Neuronal stem cell (in vitro differentiated cells): ENCODE data around the gene SPAG16.

ENCODE experiments used
- DNase-seq: peaks from one replicate; pipeline ENCODE4 v3.0.0-alpha.2; 2013; ENCODE audit warnings: low spot score
- H2AFZ ChIP-seq: one replicate; pipeline ENCODE4 v1.6.1; 2013; ENCODE audit warnings: mild to moderate bottlenecking, low read length, inconsistent platforms
- H2AK5ac ChIP-seq: 2 replicates; pipeline ENCODE4 v1.6.1; 2013; ENCODE audit warnings: low read depth, mild to moderate bottlenecking, inconsistent platforms, low read length, moderate library complexity, mixed read lengths
- H2BK120ac ChIP-seq: 2 replicates; pipeline ENCODE4 v1.6.1; 2013; ENCODE audit warnings: low read depth, mild to moderate bottlenecking, inconsistent platforms, low read length, moderate library complexity, mixed read lengths
- H2BK12ac ChIP-seq: one replicate; pipeline ENCODE4 v1.6.1; 2013; ENCODE audit warnings: low read length, inconsistent platforms
- H2BK15ac ChIP-seq: 2 replicates; pipeline ENCODE4 v1.6.1; 2013; ENCODE audit warnings: mild to moderate bottlenecking, low read length, inconsistent platforms, mixed read lengths
- H2BK5ac ChIP-seq: one replicate; pipeline ENCODE4 v1.6.1; 2013; ENCODE audit warnings: inconsistent platforms, mild to moderate bottlenecking, low read length, moderate library complexity
- H3K14ac ChIP-seq: one replicate; pipeline ENCODE4 v1.6.1; 2013; ENCODE audit warnings: low read length, inconsistent platforms
- H3K18ac ChIP-seq: 2 replicates; pipeline ENCODE4 v1.6.1; 2013; ENCODE audit warnings: low read length, inconsistent platforms
- H3K23ac ChIP-seq: 2 replicates; pipeline ENCODE4 v1.6.1; 2013; ENCODE audit warnings: low read depth, mild to moderate bottlenecking, mixed read lengths, low read length, inconsistent platforms; ENCODE audit not compliant: poor library complexity
- H3K27ac ChIP-seq: replicated peaks from 3 replicates; pipeline ENCODE4 v1.5.1; 2013; ENCODE audit warnings: low read length, inconsistent platforms
- H3K27me3 ChIP-seq, 3 experiments: 2 replicates each; pipeline ENCODE4 v1.6.1; 2013; ENCODE audit warnings: low read length in 3 of 3, mild to moderate bottlenecking in 2 of 3, inconsistent platforms in 1 of 3, low read depth in 1 of 3, mixed read lengths in 1 of 3, moderate library complexity in 1 of 3; ENCODE audit not compliant: control insufficient read depth in 3 of 3, insufficient read depth in 3 of 3
- H3K36me3 ChIP-seq, 2 donors: replicated peaks in 1 of 2; 2 replicates each; pipeline ENCODE4 v1.6.1; 2013; ENCODE audit warnings: low read length in 2 of 2; ENCODE audit not compliant: control insufficient read depth in 2 of 2, insufficient read depth in 2 of 2
- H3K4ac ChIP-seq: 2 replicates; pipeline ENCODE4 v1.6.1; 2013; ENCODE audit warnings: inconsistent platforms, mild to moderate bottlenecking, low read length, moderate library complexity
- H3K4me1 ChIP-seq, 2 donors: 1 replicate in 1 of 2; 2 replicates in 1 of 2; pipeline ENCODE4 v1.6.1; 2013; ENCODE audit warnings: low read length in 2 of 2, low read depth in 1 of 2; ENCODE audit not compliant: control insufficient read depth in 2 of 2, insufficient read depth in 1 of 2
- H3K4me2 ChIP-seq: one replicate; pipeline ENCODE4 v1.6.1; 2013; ENCODE audit warnings: mild to moderate bottlenecking, low read length, inconsistent platforms; ENCODE audit not compliant: insufficient read depth, poor library complexity, severe bottlenecking
- H3K4me3 ChIP-seq, 2 donors: 2 replicates each; pipeline ENCODE4 v1.5.1; 2013; ENCODE audit warnings: low read length in 2 of 2, mild to moderate bottlenecking in 2 of 2, inconsistent platforms in 1 of 2, moderate library complexity in 1 of 2
- H3K79me1 ChIP-seq: one replicate; pipeline ENCODE4 v1.6.1; 2013; ENCODE audit warnings: low read depth, mild to moderate bottlenecking, inconsistent platforms, low read length, moderate library complexity
- H3K9ac ChIP-seq: one replicate; pipeline ENCODE4 v1.6.1; 2013; ENCODE audit warnings: mild to moderate bottlenecking, low read depth, low read length, inconsistent platforms; ENCODE audit not compliant: poor library complexity
- H3K9me3 ChIP-seq, 2 donors: replicated peaks in 1 of 2; 2 replicates each; pipeline versions ENCODE3 to v1.6.1; 2013; ENCODE audit warnings: low read length in 2 of 2, mild to moderate bottlenecking in 2 of 2, inconsistent platforms in 1 of 2, low read depth in 1 of 2, mixed read lengths in 1 of 2, moderate library complexity in 1 of 2; ENCODE audit not compliant: control insufficient read depth in 2 of 2, insufficient read depth in 1 of 2
- H4K8ac ChIP-seq: one replicate; pipeline ENCODE4 v1.6.1; 2013; ENCODE audit warnings: low read depth, mild to moderate bottlenecking, inconsistent platforms, low read length, moderate library complexity
- H4K91ac ChIP-seq: one replicate; pipeline ENCODE4 v1.6.1; 2013; ENCODE audit warnings: low read length, low read depth, mild to moderate bottlenecking, inconsistent platforms; ENCODE audit not compliant: poor library complexity
- WGBS, 2 donors: extraction: QIAGEN DNeasy Blood & Tissue Kit; methylation state at CpG; one replicate each; pipeline ENCODE4 v1.1.7; 2013; ENCODE audit warnings: missing lambda C conversion rate in 2 of 2, mixed read lengths in 1 of 2; ENCODE audit not compliant: insufficient read length in 2 of 2, insufficient replicate concordance in 1 of 2; ENCODE audit errors: extremely low coverage in 2 of 2; 5-methylcytosine and 5-hydroxymethylcytosine counted together

SPAG16 gene

DNA sequence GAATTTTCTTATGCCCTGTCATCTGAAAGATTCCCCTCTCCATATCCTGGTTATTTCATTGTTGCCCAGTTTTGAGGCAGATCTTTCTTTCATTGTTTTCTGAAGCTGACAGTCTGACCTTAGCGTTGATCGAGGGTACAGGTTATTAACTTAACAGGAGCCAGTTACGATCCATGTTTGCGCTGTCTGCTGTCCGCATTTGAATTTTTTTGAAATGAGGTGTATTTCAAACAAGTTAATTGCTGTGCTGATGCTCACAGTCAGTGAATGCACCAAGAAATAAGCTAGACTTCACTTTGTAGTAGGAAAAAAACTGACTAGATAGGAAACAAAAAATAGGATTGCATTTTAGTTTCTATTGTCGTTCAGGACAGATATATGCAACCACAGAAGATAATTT, 34.8 kb upstream of the SPAG16 start:
- no CpG with 5 or more reads among the region's 6 CpGs for WGBS, 2 donors
- Histone ChIP-seq H2BK15ac (no peak overlapping the region), H3K4me3 (no peak overlapping the region), H3K27ac (no peak overlapping the region), H3K27me3 (no peaks in the 10 kb centered on the region), H4K91ac (no peak overlapping the region), H3K36me3 (no peaks in the 10 kb centered on the region), H3K14ac (no peak overlapping the region), H3K79me1 (no peaks in the 10 kb centered on the region), H4K8ac (no peak overlapping the region), H2AFZ (no peak overlapping the region), H3K4me2 (no peak overlapping the region), H3K18ac (no peak overlapping the region), H2AK5ac (no peak overlapping the region), H3K9me3 (no peaks in the 10 kb centered on the region), H3K4ac (no peak overlapping the region), H2BK120ac (no peak overlapping the region), H3K9ac (no peak overlapping the region), H3K23ac (no peak overlapping the region), H2BK12ac (no peak overlapping the region), H2BK5ac (no peak overlapping the region), H3K4me1 (peaks cover 2 to 4% of the 10 kb centered on the region in 2 donors)
- DNase-seq, result no peak

DNA sequence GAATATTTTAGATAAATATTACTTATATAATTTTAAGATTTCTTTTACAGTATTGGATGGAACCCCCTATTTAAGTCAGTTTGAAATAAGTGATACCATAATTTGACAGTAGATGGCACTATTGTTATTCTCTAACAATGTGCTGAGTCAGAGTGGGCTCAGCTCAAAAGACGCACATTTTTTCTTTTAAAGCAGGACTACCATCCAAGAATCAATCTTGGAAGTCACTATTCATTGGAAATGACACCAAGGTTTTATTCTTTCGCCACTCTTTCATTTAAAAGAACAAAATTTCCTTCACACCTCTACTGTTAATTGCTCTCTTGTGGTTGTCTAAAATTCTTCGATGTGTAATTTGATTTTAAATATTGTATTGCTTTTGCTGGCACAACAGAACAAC, 32.6 kb upstream of the SPAG16 start:
- Histone ChIP-seq H3K4ac (no peak overlapping the region), H3K27me3 (no peaks in the 10 kb centered on the region), H3K18ac (no peak overlapping the region), H3K4me2 (no peak overlapping the region), H2BK15ac (no peak overlapping the region), H4K8ac (no peak overlapping the region), H3K4me1 (peaks cover 2 to 4% of the 10 kb centered on the region in 2 donors), H4K91ac (no peak overlapping the region), H2AFZ (peak overlapping the region; percentile 54), H3K9ac (no peak overlapping the region), H3K79me1 (no peaks in the 10 kb centered on the region), H3K23ac (no peak overlapping the region), H3K9me3 (no peaks in the 10 kb centered on the region), H3K27ac (no peak overlapping the region), H2BK5ac (no peak overlapping the region), H2AK5ac (no peak overlapping the region), H3K4me3 (no peak overlapping the region), H2BK120ac (no peak overlapping the region), H3K36me3 (no peaks in the 10 kb centered on the region), H3K14ac (no peak overlapping the region), H2BK12ac (no peak overlapping the region)
- WGBS, 2 donors, result no CpG with 5 or more reads among the region's 3 CpGs
- DNase-seq, result peak; percentile 69

DNA sequence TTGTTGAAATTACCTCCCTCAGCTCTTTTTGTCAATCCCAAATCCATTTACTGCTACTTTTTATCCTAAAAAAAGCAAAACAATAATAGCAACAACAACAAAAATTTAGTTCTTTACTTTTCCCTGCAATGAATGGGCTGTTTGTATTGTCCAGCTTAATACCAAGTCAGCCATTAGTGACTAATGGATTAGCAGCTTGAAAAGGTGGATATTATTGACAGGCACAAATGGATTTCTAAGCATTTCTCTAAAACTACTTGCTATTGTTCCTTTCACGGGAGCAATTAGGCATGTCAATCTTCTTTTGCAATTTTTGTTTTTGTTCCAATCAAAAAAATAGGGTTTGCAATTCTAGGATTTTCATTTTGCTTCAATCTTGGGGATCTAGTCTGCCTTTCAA, 32.1 kb upstream of the SPAG16 start:
- Histone ChIP-seq H3K27ac (no peak overlapping the region), H2AFZ (no peak overlapping the region), H2BK120ac (no peak overlapping the region), H3K23ac (no peak overlapping the region), H3K4ac (no peak overlapping the region), H3K14ac (no peak overlapping the region), H3K4me3 (no peak overlapping the region), H3K79me1 (no peaks in the 10 kb centered on the region), H2BK5ac (no peak overlapping the region), H3K4me1 (peaks cover 2 to 4% of the 10 kb centered on the region in 2 donors), H3K9ac (no peak overlapping the region), H3K9me3 (no peaks in the 10 kb centered on the region), H3K18ac (no peak overlapping the region), H2BK12ac (no peak overlapping the region), H3K27me3 (no peaks in the 10 kb centered on the region), H4K8ac (no peak overlapping the region), H4K91ac (no peak overlapping the region), H2AK5ac (no peak overlapping the region), H3K4me2 (no peak overlapping the region), H2BK15ac (no peak overlapping the region), H3K36me3 (no peaks in the 10 kb centered on the region)
- WGBS, 2 donors, result no CpG with 5 or more reads among the region's 1 CpG
- DNase-seq, result peak; percentile 57

DNA sequence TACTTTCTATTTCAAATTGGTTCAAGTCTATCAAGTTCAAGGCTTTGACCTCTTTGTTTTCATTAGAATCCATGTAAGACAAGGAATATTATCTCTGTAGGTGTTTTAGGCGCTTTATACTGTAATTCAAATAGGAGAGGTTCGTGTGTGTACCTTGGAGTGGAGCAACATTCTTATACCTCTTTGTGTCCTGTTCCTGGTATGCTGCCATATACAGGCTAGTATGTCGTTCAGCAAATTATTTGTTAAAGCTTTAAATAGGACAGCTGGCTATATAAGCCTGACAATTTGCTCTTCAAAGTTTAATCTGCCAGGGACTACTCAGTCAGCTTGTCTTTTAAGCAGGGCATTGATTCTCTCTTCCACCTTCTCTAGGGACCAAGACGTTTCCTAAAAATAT, 31.1 kb upstream of the SPAG16 start:
- H4K8ac ChIP-seq, result no peak overlapping the region
- H3K14ac ChIP-seq, result no peak overlapping the region
- no peaks in the 10 kb centered on the region for H3K79me1 ChIP-seq
- WGBS, 2 donors, result no CpG with 5 or more reads among the region's 4 CpGs
- no peak overlapping the region for H2BK120ac ChIP-seq
- H2BK12ac ChIP-seq, result no peak overlapping the region
- H3K9ac ChIP-seq, result no peak overlapping the region
- no peak overlapping the region for H3K4me2 ChIP-seq
- no peaks in the 10 kb centered on the region for H3K36me3 ChIP-seq
- H3K4ac ChIP-seq, result no peak overlapping the region
- no peak overlapping the region for H2AK5ac ChIP-seq
- H3K4me3 ChIP-seq, result no peak overlapping the region
- H2BK5ac ChIP-seq, result no peak overlapping the region
- no peak overlapping the region for H2AFZ ChIP-seq
- H3K23ac ChIP-seq, result no peak overlapping the region
- H2BK15ac ChIP-seq, result no peak overlapping the region
- H3K4me1 ChIP-seq, result peaks cover 2 to 4% of the 10 kb centered on the region in 2 donors
- H4K91ac ChIP-seq, result no peak overlapping the region
- no peak for DNase-seq
- no peaks in the 10 kb centered on the region for H3K9me3 ChIP-seq
- no peaks in the 10 kb centered on the region for H3K27me3 ChIP-seq
- H3K18ac ChIP-seq, result no peak overlapping the region
- peak overlapping the region; percentile 1 for H3K27ac ChIP-seq
